NCI-H2107 treated with DMSO at 0.1 percent for 48 hours (cell line): Measurements from ENCODE around the gene PLCH1.
"Not testable (repeated sequence)": the region's sequence is repeated elsewhere in the genome, so short reads cannot be mapped to it uniquely, and the experiment has no call there.

Source experiments
- DNase-seq: peaks from one replicate; lab custom pipeline; 2025; ENCODE audit not compliant: unreplicated experiment; lab: John Stamatoyannopoulos, UW

The PLCH1 gene

DNA sequence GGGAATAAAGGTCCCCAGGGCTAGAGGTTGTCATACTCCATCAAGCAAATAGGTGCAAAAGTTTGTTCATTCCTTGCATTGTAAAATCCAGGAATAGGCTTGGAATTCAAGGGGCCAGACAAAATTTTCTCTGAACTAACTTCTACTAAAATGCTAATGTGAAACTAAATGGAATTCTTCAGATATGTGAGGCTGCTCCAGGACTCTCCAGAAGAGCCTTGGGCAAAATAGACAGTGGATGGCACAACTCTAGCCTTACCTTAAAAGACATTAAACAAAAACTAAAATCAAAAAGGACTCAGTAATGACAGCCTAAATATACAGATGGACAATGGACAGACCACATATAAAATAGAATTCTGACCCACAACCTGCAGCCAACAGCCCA is 320.6 kb downstream of the PLCH1 start:
- DNase-seq: no peak

DNA sequence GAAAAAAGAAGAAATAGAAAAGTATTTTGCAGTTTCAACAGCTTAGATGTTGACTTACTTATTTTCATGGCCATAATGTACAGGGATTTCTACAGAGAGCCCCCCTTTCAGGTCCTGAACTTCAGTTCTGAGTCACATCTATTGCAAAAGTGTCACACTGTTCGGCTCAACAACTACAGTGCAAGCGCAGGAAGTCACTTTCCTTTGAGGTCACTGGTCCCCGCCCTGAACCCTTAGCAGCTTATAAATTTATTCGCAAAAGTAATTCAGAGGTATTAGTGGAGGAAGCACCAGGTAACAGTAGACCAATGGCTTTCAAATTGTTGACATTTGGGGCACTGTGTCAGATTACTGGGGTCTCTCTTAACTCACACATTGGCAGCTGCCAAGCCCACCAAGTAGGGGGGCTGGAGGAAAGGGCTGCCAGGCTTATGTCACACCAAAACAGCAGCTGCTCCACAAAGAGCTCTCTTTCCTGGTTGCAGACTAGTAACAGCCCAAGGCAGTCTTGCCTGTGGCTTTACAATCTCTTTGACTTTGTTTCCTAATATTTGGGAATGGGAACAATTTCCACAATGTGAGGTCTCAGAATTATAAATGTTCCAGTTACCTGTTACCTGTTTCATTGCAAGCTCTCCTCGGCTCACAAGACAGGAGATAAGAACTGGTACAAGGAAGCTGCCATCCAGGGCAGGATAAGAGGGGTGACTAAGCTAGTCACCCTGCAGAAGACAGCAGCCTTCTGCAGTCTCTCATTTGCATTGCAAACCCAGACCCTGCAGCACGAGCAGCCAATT is 321.1 kb downstream of the PLCH1 start:
- DNase-seq: no peak

DNA sequence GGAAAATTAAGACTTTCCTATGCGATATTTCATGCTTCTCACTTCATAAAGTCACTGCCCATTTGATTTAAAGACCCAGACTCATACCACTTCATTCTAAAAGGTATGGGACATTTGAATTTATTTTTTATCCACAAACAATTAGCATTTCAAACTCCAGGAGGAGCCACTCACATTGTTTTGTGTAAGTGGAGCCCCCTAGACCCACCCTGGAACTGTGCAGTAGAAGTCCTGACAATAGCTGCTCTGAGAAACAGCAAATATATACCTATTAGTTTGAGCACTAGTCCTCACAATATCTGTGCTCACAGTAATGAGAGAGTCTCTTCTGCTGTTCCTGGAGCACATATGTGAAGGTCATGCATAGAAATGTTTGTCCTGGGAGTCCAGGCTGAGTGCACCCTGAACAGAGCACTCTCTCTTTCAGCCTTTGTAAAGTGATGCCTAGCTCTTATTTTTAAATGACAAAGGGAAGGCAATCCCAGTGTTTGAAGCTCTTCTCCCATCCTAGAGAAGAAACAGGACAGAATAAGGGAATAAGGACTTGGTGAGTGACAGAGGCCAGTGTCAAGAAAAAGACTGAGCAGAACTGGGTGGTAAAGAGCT is 323.9 kb downstream of the PLCH1 start:
- DNase-seq: no peak

DNA sequence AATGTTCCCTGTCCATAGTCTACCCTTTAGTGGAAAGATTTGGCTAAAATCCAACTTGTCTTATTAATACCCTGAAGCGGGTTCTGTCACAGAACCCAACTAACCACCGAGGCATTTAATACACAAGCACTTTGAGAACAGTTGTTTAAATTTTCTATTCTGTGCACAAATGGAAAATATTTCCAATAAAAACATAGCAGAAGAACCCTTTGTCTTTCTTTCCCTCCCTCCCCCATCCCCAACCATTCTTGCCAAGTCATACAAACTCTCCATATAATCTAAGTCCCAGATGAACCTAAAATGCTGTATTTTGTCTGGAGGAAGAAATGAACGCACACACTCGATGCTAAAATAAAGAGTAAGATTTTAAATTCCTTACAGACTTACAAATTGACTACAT is 324.5 kb downstream of the PLCH1 start:
- DNase-seq: no peak

DNA sequence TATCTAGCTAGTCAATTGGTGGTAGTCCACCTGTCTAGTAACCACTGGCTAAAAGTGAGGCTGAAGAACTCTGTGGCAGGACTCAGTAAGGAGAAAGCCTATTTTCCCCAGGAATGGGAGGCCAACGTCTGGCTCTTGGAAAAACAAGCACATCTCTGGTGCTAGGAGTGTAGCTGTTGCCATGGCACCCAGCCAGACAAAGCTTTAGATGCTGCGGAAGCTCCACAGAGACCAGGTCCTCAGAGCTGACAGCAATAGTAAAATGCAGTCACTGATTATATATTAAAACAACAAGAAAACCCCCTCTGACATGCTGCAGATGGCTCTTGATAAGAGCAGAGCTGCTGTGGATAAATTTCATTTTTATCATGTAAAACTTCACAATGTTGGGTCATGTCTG is 326.5 kb downstream of the PLCH1 start:
- DNase-seq: no peak

DNA sequence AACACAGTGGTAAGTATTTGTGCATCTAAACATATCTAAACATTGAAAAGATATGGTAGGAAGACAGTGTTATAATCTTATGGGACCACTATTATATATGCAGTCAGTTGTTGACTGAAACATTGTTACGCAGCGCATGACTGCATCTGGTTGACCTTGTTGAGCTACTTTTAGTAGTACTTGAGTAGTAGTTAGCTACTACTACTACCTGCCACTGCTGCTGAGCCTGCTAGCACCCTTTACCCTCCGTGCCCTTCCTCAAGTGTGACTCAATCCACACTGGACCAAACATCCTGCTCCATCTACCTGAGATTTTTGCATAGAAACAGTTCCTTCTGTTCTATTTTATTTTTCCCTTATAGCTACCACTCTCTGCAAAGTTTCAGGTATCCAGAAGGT is 327.8 kb downstream of the PLCH1 start:
- no peak for DNase-seq

DNA sequence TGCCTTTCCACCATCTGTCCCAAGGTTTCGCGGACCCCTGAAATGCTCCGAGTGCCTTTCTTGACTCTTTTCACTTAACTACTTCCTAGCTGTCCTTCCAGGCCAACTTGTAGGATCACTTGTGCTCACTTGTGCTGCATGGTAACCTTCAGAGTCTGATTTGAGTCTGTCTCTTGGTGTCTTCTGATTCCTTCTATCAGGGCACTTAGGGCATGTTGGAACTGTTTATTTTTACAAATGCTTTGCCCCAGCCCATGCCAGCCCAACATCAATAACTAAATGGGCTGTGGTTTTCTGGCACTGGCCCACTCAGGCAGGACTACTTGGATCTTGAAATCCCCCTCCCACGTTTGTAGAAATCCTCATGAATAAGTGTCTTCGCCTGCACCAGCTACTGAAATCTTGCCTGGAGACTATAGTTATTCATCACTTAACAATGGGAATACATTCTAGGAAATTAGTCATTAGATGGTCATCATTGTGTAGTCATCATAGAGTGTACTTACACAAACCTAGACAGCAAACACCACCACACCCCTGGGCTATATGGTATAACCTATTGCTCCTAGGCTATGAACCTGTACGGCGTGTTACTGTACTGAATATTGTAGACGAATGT is 328.3 kb downstream of the PLCH1 start:
- DNase-seq: no peak

DNA sequence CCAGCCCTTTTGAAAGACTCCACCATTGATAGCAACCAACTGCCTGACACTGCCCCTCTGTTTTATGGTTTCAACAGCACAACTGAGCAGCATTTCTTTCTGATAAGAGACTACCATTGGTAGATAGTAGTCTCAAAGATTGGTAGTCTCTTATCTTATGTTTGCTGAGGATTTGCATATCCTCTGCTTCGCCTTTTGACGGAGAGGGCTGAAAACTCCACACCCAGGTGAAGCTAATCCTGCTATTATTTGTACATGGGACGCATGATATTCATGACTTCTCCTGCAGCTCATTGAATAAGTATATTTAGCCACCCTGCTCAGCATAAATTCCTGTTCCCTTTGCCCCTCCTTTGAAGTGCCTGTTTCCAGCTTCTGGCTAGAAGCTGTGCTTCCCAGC is 332.0 kb downstream of the PLCH1 start:
- DNase-seq: no peak

DNA sequence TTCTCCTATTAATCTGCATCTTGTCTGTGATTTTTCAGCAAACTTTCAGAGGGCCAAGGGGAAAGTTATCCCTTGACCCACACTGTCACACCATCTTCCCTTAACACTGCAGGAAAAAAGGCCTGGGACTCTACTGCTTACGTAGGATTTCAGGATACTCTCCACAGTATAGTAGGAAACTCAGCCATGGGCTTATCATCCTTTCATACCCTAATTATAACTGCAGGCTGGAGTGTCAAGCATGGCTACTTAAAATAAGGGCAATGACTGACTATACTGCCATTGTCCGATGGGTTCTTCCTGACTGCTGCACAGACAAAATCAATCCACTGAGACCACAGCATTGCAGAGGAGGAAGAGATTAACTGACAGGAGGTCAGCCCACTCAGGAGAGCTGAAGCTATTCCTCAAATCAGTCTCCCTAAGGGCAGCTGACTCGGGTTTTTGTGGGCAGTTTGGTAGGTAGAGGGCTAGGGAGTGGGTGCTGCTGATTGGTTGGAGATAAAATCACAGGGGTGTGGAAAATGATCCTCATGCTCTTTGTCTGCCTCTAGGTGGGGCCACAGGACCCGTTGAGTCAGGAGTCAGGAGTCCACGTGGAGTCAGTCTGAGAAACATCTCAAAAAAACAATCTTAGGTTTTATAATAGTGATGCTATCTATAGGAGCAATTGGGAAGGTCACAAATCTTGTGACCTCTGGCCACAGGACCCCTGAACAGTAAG is 333.2 kb downstream of the PLCH1 start:
- DNase-seq: no peak

DNA sequence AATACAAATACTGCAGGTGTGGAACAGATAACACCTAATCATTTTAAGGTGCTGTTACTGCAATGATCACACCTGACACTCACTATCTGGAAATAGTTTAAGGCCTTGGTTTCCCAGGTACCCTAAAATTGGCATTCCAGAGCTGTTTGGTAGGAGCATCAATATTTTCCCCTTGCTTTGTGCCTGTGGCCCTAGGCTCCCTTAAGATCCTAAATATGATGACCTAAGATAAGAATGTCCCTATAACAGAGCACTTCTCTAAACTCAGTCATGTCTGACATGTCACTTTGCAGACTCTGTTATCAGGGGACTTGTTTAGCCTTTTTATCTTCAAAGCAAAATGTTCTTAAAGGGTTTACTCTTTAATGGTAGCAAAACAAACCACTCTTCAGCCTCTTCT is 335.5 kb downstream of the PLCH1 start:
- DNase-seq: no peak

DNA sequence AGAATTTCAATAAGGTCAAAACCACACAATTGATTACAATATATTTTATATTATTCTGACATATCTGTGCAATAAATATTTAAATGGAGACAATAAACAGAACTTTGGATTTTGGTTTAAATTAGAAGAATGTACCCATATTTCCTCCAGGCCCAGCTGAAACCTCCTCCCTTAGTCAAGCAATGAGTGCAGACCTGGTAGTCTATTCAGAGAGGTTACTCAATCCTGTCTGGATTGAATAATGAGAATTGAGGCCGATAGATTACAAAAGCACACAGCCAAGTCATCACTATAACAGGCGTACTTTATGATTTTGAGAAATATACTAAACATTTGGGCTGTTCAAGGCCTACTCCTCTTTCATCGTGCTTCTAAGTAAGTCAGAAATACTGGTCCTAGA is 336.9 kb downstream of the PLCH1 start:
- DNase-seq: no peak

DNA sequence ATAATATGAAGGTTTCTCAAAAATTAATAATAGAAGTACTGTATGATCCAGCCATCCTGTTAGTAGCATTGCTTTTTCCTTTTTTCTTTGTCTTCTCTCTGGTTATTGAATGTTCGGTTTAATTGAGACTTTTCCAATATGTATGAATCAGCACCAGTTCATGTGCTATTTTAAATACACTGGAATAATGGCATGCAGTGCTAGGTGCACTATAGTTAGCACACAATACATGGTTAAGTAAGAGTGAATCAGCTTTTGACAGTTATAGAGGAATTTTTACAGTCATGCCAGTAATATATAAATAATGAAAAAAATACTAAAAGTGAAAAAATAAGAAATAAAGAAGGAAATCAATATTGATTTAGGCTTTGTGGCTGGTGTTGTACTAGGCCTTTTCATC is 337.5 kb downstream of the PLCH1 start:
- no peak for DNase-seq

DNA sequence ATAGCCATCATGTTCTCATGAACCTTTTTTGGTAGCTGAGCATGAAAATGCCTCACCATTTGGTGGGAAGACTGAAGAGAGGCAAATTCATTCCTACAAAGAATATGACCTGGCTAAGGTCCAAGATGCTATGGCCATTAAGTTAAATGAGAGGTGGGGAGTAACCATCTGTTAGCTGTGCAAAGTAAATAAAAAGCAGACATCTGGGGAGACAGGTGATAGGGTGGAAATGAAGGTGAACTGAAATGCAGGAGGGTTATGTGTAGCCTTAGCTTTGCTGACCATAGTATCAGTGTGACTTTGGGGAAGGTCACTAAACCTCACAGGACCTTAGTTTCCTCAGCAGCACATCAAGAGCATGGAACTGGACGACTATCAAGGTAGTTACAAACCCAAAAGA is 340.4 kb downstream of the PLCH1 start:
- peak; percentile 35 for DNase-seq

DNA sequence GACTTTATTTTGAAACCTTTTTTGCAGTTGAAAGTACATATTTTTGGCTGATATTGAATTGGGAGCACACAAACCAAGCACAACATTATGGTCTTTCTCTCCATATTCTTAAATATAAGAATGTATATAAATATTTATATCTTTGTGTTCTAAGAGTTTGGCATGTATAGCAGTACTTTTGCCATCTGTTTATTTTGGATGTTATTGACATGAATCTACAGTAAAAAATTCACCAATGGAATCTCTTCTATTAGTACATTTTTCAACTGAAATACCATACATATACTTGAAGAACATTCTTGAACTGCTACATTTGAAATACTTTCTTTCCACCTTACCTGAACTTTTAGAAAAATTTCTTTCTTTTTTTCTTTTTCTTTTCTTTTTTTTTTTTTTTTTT is 342.2 kb downstream of the PLCH1 start:
- no peak for DNase-seq

DNA sequence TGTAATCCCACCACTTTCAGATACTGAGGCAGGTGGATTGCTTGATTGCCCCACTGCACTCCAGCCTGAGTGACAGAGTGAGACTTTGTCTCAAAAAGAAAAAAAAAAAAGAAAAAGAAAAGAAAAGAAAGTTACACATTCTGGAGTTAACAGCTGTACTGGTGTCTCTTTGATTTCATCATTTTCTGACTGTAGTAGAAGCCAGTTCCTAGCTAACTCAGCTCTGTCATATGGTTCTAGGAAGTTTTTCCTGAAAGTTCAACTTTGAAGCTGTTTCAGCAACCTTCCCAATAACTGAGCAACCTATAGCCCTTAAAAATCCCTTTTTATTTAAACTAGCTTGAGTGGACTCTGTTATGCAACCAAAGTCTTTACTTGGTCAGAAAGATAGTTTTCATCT is 346.8 kb downstream of the PLCH1 start:
- DNase-seq: no peak

DNA sequence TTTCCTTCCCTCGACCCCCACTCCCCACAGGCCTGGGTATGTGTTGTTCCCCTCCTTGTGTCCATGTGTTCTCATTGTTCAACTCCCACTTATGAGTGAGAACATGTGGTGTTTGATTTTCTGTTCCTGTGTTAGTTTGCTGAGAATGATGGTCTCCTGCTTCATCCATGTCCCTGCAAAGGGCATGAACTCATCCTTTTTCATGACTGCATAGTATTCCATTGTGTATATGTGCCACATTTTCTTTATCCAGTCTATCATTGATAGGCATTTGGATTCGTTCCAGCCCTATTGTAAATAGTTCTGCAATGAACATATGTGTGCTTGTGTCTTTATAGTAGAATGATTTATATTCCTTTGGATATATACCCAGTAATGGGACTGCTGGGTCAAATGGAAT is 350.0 kb downstream of the PLCH1 start:
- DNase-seq: not testable (repeated sequence)

DNA sequence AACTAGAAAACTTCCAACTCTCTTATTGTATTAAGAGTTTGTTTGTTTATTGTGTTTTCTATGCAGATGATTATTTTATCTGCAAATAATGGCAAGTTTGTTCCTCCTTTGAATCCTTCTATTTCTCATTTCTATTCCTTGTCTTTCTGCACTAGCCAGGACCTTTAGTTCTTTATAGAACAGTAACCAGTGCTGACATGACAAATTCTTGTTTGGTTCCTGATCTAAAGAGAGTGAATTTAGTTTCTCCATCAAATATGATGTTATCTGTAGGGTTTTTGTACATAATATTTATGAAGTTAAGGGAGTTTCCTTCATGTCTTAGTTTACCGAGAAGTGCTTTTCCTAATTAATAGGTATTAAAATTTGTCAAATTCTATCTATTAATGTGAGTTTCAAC is 350.6 kb downstream of the PLCH1 start:
- DNase-seq: no peak

DNA sequence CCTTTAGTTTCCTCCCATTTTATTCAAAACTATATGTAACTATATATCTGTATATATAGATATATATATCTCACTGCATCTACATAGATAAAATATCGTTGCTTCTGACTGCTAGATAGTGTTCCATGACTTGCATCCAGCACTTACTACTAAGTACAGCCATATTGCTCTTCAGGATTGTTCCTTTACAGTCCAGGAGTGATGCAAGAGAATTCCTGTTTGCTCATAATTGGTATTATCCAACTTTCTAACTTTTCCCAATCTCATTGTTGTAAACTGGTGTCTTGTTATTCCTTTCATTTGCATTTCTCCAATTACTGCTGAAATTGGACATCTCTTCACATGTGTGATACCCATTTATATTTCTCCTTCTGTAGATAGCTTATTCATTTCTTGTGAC is 351.6 kb downstream of the PLCH1 start:
- DNase-seq: no peak

DNA sequence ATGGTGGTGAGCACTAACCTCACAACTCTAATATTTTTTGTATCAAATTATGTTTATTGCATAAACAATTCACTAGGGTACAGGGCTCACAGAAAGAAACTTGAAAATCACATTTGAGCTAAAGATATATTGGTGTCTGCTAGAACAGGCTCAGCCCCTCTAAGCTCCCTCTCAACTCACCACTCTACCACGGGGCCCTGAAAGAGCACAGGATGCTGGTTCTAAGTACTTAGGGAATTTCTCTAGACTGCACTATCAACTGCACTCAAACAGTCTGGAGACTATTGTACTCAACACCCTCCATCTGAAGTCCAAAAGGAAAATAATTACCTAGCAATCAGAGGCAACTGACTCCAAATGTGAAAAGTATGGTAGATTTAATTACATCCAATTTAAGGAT is 352.7 kb downstream of the PLCH1 start:
- no peak for DNase-seq

DNA sequence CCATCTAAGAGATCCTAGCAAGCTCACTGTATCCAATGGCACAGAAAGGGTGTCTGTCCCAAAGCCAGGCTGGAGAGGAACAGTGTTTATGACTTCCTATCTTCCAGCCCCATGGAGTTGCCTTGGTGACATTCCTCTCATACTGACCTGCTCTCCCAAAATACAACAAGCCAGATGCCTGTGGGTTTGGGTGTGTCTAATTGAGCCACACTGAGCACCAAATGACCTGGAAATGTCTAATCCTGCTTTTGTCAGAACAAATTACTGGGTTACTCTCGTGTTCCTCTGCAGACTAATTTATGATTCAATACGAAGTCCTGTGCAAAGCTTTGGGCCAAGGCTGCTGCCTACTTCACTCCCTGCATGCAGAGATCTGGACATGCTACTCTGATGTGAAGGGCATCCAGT is 353.3 kb downstream of the PLCH1 start:
- DNase-seq: no peak

DNA sequence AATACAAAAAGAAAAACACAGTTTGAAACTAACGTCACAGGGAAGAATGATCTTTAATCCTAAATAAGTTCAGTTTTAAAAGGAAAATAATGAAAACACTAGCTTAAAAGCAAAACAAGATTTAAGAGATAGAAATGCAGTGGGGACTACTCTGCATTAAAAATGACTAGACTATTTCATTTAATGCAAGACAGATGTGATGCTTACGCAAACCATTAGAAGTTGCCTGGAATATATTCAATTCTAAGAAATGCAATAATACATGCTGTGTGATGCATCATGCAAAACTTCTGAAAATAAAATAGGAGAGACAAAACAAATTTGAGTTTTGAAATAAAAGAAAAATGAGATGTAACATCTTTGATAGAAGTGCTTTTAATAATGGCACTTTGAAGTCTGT is 353.8 kb downstream of the PLCH1 start:
- no peak for DNase-seq

DNA sequence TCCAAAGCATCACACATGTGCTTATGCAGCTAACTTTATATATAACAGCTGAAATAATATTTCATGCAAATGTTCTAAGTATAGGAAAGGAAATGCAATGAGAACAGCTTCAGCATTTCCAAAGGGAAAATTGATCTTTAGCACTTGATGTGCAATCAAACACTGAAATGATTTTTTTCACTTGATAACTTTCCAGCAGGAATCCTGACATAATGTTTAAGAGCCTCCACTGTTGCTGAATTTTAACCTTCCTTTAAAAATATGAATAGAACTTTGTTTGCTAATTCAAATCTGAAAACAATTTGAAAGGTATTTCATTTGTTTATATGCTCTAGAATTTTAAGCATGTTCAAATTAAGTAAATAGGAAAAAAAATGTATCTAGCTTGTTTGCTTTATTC is 354.5 kb downstream of the PLCH1 start:
- DNase-seq: no peak
